ENCODE measurements around the gene NGRN. TPM values are rescaled to one million over a fixed set of nuclear protein-coding genes. Genes with fewer than 3 reads are reported as not detected.
"Not testable (repeated sequence)": the region's sequence is repeated elsewhere in the genome, so short reads cannot be mapped to it uniquely, and the experiment has no call there.

The NGRN gene
- total RNA-seq, 1 donor from 2014 or later = 226 TPM

DNA sequence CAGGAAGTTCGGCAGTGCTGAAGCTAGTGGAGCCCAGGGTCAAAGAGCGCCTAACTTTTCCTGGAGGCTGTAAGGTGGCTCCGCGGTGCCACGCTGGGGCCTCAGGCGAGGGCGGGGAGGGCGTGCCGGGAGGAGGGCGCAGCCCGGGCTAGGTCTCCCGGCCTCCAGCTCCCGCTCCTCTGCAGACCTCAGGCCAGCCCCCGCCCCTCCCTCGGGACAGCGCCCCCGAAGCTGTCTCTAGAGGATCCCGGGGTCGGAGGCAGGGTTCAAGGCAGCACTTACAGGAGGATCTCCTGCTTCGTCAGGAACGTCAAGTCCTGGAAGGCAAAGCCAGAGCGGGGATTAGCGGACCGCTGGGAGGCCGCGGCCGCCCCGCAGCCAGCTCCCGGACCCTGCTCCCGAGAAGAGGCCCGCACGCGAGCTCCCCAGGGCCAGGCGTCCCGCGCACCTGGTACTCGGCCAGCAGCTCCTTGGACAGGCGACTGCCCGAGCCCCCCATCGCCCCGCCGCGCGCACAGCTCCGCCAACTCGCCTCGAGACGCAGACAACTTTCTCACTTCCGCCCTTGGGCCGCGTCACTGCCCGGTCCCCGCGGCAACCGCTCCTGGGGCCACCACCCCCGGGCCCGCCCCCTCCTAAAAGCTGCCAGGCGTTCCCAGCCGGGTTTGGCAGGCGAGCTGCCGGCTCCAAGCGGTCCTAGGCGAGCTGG, 31.9 kb upstream of the NGRN start, which contains the start of gene CIB1:
Gene CIB1, minus strand, starts transcription at position 555 of the 709 bp plus-strand sequence. Its CDS starts 56 bp downstream, at position 499.
- peak; percentile 99 to 100 for DNase-seq (ENCODE audit: low spot score in 2 of 2)
- FAIRE-seq = no peak

DNA sequence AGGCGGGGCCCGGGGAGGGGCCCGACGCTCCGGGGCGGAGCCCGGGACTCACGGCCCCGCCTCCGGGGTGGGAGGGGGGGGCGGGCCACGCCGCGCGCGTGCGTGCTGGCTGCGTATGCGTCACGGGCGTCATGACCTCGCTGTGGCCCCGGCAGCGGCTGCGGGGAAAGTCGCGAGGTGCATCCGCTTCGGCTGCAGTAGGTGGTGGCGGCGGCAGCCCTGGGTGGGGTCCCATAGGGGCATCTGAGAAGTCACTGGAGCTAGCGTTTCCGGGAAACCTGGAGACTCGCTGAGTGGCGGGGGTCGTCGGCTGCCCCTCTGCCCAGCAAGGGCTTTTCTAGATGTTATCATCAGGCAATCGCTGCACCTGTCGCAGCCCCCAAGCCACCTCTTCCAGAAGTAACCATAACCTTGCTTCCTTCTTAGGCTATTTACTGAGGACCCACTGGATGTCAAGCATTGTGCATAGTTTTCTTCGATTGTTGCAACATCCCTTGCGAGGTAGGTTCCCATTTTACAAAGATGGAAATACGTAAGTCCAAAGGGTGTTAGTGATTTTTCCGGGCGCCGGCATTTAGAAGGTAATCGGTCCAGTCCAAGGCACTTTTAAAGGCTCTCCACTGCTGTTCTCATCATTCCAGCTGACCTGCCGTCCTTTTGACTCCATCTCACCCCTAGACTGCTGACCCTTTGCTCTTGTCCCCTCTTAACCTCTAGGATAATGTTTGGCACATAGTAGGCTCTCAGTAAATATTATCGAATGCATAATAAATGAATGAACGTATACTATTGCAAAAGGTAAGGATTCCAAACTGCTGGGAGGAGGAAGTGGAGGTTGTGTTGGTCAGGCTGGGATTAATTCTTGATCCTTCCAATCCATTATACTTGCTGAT, 31.1 kb upstream of the NGRN start, which contains the start of gene GDPGP1:
Gene GDPGP1, plus strand, starts transcription at position 114 of the 893 bp plus-strand sequence. CDS start 6,700 bp downstream, outside the sequence.
- FAIRE-seq (no peak), DNase-seq (ENCODE audit: low spot score in 2 of 2) (no peak)

DNA sequence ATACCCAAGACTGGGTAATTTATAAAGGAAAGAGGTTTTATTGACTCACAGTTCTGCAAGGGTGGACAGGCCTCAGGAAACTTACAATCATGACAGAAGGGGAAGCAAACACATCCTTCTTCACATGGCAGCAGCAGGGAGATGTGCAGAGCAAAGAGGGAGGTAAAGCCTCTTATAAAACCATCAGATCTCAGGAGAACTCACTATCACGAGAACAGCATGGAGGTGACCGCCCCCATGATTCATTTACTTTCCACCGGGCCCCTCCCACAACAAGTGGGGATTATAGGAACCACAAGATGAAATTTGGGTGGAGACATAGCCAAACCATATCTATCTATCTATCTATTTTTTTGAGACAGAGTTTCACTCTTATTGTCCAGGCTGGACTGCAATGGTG, 26.1 kb upstream of the NGRN start:
- DNase-seq (ENCODE audit: low spot score in 2 of 2) (no peak), FAIRE-seq (no peak)

DNA sequence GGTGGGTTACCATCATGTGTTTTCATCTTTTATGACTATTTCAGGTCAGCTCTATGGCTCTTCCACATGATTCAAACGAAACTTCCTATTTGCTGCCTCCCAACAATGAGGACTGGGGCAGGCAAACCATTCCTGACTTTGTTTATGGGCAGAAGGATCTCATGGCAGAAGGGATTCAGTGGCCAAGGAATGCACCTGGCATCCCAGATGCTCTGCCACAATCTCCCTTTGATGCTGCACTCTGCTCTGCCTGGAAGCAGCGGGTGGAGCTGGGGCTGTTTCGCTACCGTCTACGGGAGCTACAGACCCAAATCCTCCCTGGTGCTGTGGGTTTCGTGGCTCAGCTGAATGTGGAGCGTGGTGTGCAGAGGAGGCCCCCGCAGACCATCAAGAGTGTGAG, 24.6 kb upstream of the NGRN start:
- no peak for DNase-seq (ENCODE audit: low spot score in 2 of 2)
- no peak for FAIRE-seq

DNA sequence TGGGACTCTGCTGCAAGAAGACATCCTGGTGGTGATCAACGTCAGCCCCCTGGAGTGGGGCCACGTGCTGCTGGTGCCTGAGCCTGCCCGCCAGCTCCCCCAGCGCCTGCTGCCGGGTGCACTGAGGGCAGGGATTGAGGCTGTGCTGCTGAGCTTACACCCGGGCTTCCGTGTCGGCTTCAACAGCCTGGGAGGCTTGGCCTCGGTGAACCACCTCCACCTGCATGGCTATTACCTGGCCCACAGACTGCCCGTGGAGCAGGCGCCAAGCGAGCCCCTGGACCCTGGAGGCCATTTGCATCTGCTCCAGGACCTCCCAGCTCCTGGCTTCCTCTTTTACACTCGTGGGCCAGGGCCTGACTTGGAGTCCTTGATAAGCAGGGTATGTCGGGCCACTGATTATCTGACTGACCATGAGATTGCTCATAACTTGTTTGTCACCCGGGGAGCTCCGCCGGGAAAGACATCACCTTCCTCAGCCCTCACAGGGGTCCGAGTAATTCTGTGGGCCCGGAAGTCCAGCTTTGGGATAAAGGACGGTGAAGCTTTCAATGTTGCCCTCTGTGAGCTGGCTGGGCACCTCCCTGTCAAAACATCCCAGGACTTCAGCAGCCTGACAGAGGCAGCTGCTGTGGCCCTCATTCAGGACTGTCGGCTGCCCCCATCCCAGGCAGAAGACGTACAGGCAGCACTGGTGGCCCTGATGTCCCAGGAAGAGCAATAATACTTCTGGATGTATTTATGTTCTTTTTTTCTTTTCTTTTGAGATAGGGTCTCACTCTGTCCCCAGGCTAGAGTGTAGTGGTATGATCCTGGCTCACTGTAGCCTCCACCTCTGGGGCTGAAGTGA, 23.9 kb upstream of the NGRN start:
- no peak for FAIRE-seq

DNA sequence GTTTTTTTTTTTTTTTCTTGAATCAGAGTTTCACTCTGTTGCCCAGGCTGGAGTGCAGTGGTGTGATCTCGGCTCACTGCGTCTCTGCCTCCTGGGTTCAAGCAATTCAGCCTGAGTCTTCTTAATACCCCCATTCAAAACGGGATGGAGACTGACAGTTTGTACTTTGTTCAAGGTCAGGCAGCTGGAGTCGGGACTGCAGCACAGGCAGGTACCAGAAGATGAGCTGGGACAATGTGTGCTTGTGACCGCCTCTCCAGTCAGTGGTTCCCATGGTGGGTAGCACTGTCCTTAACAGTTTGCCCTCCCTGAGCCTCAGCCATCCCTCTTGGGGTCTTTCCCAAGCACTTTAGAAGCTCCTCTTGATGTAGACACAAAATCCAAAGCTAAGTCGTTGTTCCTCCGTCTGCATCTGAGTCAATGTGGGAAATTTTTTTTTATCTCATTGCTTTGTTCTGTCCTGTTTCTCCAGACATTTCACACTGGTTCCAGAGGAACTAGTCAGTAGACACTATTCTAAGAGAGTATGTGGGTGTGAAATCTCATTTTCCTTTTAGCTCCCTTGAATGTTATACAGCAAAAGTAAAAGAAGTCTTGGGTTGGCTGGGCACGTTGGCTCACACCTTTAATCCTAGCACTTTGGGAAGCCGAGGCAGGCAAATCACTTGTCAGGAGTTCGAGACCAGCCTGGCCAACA, 21.4 kb upstream of the NGRN start:
- DNase-seq (ENCODE audit: low spot score in 2 of 2) (no peak), FAIRE-seq (no peak)

More for the DNA sequence above, 23.9 kb upstream of the NGRN start:
- DNase-seq (ENCODE audit: low spot score in 2 of 2) = no peak

DNA sequence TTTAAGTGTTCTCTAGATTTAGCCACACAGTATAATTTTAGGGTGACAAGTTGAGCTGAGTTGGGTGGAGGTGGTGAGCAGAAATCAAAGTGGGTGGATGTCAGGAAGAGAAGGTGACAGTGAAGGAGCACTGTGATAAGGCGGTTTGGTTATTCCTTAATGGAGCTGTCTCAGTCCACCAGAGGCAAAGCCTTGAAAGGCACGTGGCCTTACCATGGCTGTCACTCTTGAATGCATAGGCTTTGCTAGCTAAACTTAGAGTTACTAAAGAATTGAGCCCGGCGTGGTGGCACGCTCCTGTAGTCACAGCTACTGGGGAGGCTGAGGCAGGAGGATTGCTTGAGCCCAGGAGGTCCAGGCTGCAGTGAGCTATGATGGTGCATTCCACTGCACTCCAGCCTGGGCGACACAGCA, 16.7 kb upstream of the NGRN start:
- DNase-seq (ENCODE audit: low spot score in 2 of 2) = no peak
- no peak for FAIRE-seq

DNA sequence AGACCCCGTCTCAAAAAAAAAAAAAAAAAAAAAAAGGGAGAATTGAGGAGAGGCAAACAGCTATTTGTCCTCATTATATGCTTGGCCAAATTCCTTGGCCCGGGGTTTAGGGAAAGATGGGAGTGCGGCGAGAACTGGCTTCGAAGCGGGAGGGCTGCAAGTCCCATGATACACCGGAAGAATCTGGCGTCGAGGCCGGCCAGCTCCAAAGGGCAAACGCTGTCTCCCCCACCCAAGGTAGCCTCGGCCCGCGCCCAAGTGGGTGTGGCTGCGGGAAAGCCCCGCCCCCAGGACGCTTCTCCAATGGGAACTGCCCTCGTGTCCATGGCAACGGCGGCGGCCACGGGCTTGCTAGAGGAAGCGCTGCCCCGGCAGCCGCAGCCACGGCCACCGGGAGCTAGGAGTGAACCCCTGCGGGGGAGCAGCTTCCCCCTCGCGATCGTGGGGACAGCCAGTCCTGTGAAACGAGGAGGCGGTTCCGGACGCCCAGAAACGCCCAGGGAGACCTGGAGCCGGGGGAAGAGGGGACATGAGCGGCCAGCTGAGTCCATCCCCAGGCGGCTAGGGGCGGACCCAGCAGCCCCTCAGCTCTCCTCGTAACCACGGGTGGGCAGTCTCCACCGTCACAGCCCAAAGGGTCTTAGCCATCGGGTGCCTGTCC, 16.1 kb upstream of the NGRN start, which contains the start of gene TTLL13:
Gene TTLL13, plus strand, starts transcription at position 354 of the 661 bp plus-strand sequence. CDS start 1,075 bp downstream, outside the sequence.
- DNase-seq (ENCODE audit: low spot score in 2 of 2) = peak; percentile 69 to 96
- no peak for FAIRE-seq

DNA sequence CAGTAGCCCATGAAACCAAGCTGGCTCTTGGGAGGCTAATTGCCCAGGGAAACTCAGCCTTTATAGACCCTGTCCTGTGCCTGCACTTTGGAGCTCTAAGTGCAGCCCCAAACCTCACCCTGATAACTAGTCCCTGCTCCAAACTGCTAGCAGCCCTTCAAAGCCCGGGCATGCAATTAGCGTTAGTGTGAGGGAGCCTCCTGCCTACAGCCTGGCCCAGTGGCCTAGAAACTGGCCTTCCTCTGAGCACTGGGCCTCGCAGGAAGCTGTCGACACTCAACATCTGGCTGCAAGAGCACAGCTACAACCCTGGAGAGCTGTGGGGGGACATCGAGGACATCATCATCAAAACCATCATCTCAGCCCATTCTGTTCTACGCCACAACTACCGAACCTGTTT, 7.7 kb upstream of the NGRN start:
- DNase-seq (ENCODE audit: low spot score in 2 of 2) = no peak
- no peak for FAIRE-seq

DNA sequence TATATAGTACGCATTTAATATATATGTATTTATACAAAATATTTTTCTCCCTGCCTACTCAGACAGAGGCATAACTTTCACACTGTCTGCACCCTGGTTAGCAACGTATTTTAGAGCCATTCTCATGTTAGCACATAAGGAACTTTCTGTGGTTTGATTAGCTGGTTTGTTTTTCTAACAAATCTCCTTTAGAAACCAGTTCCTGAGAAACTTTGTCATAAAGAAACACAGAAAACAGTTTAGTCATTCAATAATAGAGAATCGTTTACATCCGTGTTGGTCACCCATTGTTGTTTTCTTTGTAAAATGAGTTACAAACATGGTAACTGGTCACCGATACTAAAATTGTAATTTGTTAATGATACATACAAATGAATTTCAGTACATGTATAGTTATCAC, 5.9 kb upstream of the NGRN start:
- DNase-seq (ENCODE audit: low spot score in 2 of 2) = no peak
- no peak for FAIRE-seq

DNA sequence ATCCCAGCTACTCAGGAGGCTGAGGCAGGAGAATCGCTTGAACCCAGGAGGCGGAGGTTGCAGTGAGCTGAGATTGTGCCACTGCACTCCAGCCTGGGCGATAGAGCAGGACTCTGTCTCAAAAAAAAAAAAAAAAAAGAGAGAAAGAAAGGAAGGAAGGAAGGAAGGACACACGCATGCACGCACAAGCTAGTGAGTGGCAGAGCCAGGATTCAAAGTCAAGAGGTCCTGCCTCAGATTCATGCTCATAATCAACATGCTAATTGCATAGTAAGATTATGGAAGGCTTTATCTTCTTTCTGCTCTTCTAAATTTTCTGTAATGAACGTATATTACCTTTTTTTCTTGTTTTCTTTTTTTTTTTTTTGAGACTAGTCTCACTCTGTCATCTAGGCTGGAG, 4.7 kb upstream of the NGRN start:
- not testable (repeated sequence) for DNase-seq (ENCODE audit: low spot score in 2 of 2); FAIRE-seq

DNA sequence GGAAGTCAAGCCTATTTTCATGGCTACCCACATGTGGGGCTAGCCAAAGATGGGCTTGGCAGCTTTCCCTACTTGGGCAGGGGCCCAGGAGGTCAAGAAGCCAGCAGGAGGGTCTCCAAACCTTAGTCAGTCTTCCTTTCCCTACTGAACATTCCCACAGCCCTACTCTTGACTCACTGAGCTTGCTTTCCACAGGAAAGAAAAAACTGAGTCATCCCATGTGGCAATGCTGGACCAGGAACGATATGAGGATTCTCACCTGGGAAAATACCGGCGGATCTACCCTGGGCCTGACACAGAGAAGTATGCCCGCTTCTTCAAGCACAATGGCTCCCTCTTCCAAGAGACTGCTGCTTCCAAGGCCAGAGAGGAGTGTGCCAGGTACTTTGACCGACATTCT, 3.7 kb upstream of the NGRN start:
- no peak for FAIRE-seq
- DNase-seq (ENCODE audit: low spot score in 2 of 2) = no peak

DNA sequence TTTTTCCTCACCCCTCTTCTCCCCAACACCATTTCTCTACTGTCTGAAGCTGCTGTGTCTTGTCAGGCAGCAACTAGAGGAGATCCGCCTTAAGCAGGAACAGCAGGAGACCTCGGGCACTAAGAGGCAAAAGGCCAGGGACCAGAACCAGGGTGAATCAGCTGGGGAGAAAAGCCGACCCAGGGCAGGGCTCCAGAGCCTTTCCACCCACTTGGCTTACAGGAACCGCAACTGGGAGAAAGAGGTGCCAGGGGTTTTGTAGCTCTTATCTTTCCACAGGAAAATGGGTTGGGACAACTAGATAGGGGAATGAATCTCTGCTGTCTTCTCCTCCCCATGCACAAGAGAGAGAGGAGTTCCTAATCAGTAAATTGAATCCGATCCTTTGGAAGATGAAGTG, 3.0 kb upstream of the NGRN start:
- no peak for FAIRE-seq
- DNase-seq (ENCODE audit: low spot score in 2 of 2) = no peak

DNA sequence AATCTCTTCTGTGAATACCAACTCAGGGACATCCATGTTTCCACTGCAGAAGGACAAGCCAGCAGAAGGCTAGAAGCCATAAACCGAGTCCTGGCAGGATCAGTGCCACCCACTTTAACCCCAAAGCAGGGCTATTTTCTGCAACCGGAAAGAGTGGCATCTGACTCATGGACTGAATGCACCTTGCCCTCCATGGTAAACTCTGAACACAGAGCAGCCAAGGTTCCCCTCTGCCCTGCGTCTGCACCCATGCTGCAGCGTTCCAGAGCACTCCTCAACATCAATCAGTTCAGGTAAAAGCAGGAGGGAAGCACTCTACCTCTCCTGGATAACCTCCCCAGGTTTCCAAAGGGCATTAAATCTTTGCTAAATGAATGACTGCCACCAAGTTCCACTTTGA, 801 bp upstream of the NGRN start:
- FAIRE-seq (no peak), DNase-seq (ENCODE audit: low spot score in 2 of 2) (no peak)

DNA sequence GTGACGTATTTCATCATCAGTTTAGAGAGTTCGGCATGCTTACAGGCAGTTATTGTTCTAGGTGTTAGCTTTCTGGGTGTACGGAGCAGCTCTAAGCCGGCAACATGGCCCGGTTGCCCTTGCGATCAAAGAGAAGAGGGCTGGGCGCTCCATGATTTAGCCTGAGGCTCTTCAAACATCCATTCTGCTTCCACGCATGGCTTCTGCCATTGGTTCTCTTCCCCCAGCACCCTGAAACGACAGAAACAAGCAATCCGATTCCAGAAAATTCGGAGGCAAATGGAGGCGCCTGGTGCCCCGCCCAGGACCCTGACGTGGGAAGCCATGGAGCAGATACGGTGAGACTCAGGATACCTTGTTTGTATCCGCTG, 574 bp downstream of the NGRN start:
- peak; percentile 28 to 34 for DNase-seq (ENCODE audit: low spot score in 2 of 2)
- FAIRE-seq = no peak

DNA sequence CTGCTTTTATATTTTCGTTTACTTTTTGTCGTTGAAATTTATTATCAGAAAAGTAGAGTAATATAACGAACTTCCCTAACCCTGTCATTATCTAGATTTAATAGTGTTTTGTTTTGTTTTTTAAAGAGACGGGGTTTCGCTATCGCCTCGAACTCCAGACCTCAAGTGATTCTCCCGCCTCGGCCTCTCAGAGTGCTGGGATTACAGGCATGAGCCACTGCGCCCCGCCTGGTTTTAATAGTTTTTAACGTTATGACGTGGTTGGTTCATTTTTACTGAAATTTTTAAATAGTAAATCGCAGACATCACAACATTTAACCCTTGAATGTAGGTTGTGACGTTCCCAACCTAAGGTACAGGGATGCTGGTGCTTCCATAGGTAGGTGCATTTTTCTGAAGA, 1.0 kb downstream of the NGRN start:
- FAIRE-seq (no peak), DNase-seq (ENCODE audit: low spot score in 2 of 2) (no peak)

DNA sequence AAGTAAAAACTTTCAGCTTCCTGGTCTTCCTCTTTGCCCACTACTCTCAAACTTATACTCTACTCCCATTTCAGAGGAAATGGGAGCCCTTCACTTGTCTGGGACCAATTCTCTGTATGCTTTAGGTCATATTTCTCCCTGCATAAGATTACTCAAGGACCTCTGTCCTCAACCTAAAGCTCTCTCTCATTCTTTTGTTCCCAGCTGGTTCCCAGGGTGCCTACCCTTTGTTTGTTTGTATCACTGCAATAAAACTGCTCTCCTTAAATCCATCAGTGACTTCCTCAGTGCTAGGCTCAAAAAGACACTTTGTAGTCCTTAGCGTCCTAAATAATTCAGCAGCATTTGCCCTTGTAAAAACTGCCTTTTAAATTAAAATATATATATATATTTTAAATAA, 2.9 kb downstream of the NGRN start:
- DNase-seq (ENCODE audit: low spot score in 2 of 2) (no peak), FAIRE-seq (no peak)

DNA sequence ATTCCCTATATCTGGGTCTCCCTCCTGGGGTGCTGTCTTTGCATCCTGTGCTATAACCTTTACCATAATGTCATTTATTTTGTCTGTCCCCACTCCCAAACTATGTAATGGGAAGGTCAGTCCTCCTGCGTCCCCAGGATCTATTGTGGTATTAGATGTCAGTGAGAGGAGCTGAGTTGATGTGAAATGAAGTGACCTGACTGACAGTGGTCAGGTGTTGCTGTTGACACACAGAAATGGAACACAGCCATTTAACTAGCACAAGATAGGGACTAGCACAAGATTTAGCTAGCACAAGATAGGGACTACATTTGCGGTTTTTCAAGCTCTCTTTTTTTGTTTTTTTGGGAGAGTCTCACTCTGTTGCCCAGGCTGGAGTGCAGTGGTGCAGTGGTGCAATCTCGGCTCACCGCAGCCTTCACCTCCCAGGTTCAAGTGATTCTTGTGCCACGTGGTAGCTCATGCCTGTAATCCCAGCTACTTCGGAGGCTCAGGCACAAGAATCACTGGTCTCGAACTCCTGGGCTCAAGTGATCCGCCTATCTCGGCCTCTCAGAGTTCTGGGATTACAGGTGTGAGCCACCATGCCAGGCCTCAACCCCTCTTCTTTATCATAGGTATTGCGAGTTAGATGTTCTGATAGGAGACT, 5.2 kb downstream of the NGRN start:
- no peak for FAIRE-seq
- DNase-seq (ENCODE audit: low spot score in 2 of 2) = no peak
